H1 (cell line): Measurements from ENCODE around the gene STH. TPM values are rescaled to one million over a fixed set of nuclear protein-coding genes. Genes with fewer than 3 reads are reported as not detected.

Experiments used
- TBP ChIP-seq: IDR thresholded peaks from 2 replicates; pipeline ENCODE4 v1.6.1; 2011; ENCODE audit warnings: low read depth, low read length, improper control_type of control experiment
- polyA plus RNA-seq, 7 experiments: library from polyadenylated mRNA; depleted of rRNA in 3 of 7; stranded (reverse) in 5 of 7; unstranded in 2 of 7; fragments of >200 nt in 5 of 7; fragments of 200-250 nt in 2 of 7; gene quantifications; 1 replicate in 5 of 7; 2 replicates in 1 of 7; 4 replicates in 1 of 7; pipeline versions ENCODE4 v1.2.1 to v1.2.3, GENCODE V29; 2011 to 2013; ENCODE audit warnings: missing spikeins in 2 of 7, mixed read lengths in 2 of 7
- total RNA-seq: library from RNA; stranded (reverse); fragmentation: NEBNext Ultra II Directional; extraction: Animal tissue kit (Norgen Biotek cat#: 25700); gene quantifications from 2 replicates; pipeline ENCODE4 v1.2.1, GENCODE V29; 2021

The STH gene
- total and polyA plus RNA-seq, 2 of the 8 experiments (the other 6 are each of a cell fraction or from before 2014, with no cell fraction given) = not detected

DNA sequence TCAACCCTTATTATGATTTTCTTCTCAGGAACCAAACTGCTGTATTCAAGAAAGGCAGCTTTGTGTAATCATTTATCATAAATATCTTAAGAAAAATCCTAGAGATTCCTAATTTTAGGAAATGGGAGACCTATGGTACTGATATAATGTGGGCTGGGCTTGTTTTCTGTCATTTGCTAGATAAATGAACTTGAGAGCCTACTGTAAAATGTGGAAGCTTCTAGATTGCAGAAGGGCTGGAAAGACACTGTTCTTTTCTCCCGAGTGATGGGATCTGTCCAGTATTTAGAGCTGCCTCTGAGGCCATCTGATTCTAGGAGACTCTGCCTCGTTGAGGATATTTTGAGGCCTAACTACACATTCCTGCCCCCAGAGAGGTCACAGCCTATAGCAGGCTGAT, 19.9 kb upstream of the STH start (continued):
- no peak for TF ChIP-seq TBP
